NCI-H146 (cell line): Measurements from ENCODE around the gene RPS15A.
"Not testable (repeated sequence)": the region's sequence is repeated elsewhere in the genome, so short reads cannot be mapped to it uniquely, and the experiment has no call there.

Source experiments
- DNase-seq: peaks from one replicate; lab custom pipeline; 2025; lab: John Stamatoyannopoulos, UW

The RPS15A gene

DNA sequence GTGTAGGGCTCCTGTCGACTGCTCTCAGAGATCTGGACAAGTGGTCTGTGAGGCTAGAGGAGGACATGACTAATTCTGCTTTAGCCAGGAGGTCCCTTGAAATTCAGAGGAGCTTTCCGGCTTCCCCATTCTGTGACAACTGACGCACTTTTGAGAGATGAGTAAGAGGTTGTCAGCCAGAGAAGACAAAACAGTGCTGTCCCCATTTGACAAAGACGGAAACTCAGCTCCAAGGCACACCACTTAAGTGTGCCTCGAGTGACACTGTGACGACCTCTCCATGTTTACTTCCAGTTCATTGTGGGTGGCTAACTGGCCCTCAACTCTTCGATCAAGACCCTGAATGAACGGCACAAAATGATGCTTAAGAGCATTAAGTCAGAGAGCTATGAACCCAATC, 47.3 kb downstream of the RPS15A start:
- not testable (repeated sequence) for DNase-seq

DNA sequence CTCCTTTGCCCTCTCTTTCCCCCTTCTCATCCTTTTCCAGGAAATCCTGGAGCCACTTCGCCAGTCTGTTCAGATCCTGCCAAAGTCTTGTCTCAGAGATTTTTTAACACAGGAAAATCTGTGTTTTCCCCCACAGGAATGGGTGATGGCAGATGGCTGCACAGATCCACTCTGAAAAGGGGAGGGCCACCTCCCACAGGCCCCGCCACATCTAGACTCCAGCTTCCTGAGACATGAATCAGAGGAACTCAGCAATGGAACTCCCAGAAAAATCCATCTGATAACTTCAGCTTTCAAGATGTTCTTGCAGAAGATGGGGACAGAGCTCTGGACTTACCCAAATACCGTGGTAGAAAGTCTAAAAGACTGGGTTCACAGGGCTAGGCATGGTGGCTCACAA, 50.1 kb downstream of the RPS15A start:
- DNase-seq = not testable (repeated sequence)

DNA sequence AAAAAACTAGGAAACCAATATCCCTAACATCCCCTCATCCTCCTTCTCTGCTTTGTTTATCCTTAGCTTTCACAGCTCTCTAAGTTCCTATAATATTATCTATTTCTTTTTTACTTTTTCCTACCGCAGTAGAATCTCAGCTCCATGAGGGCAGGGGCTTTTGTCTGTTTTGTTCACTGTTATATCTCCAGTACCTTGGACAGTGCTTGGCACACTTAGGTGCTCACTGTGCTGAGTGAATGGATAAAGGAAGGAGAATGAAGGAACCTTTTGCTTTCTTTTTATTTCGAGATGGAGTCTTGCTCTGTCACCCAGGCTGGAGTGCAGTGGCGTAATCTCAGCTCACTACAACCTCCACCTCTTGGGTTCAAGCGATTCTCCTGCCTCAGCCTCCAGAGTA, 51.4 kb downstream of the RPS15A start:
- not testable (repeated sequence) for DNase-seq

DNA sequence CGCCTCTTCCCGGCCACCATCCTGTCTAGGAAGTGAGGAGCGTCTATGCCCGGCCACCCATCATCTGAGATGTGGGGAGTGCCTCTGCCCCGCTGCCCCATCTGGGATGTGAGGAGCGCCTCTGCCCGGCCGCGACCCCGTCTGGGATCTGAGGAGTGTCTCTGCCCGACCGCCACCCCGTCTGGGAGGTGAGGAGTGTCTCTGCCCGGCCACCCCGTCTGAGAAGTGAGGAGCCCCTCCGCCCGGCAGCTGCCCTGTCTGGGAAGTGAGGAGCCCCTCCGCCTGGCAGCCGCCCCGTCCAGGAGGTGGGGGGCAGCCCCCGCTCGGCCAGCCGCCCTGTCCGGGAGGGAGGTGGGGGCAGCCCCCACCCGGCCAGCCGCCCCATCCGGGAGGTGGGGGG, 55.9 kb downstream of the RPS15A start:
- not testable (repeated sequence) for DNase-seq
